GM12891 (cell line): ENCODE measurements around the gene TPSAB1.

ENCODE experiments used
- DNase-seq: peaks from one replicate; pipeline ENCODE4 v3.0.0; 2011; ENCODE audit warnings: low spot score; ENCODE audit not compliant: insufficient read length
- FAIRE-seq: peaks from 2 replicates; lab custom pipeline; 2011; peaks lifted over from hg19 to GRCh38; lab: Jason Lieb, UNC
- PAX5 ChIP-seq: IDR thresholded peaks from 2 replicates; pipeline ENCODE4 v1.6.1; 2011; ENCODE audit warnings: low read length, moderate library complexity, mild to moderate bottlenecking; ENCODE audit not compliant: insufficient read depth, severe bottlenecking
- POLR2A ChIP-seq: IDR thresholded peaks from 2 replicates; pipeline ENCODE4 v1.6.1; 2011; ENCODE audit warnings: low read depth, low read length, control low read depth
- POLR2AphosphoS5 ChIP-seq: IDR thresholded peaks from 2 replicates; pipeline ENCODE4 v1.6.1; 2011; ENCODE audit warnings: low read depth, low read length, control low read depth
- POU2F2 ChIP-seq: IDR thresholded peaks from 2 replicates; pipeline ENCODE4 v1.6.1; 2011; ENCODE audit warnings: low read depth, mild to moderate bottlenecking, control low read depth, low read length, moderate library complexity
- SPI1 ChIP-seq: IDR thresholded peaks from 2 replicates; pipeline ENCODE4 v1.6.1; 2011; ENCODE audit warnings: low read depth, low read length, control low read depth
- TAF1 ChIP-seq: IDR thresholded peaks from 2 replicates; pipeline ENCODE4 v1.6.1; 2011; ENCODE audit warnings: low read depth, low read length, control low read depth

Gene TPSAB1

GRCh38 chr16:1211451-1212268, 28.8 kb upstream of the TPSAB1 start:
- TF ChIP-seq POU2F2, result no peak
- no peak for TF ChIP-seq POLR2A
- no peak for TF ChIP-seq PAX5
- no peak for TF ChIP-seq TAF1
- TF ChIP-seq SPI1, result no peak
- TF ChIP-seq POLR2AphosphoS5, result no peak
- DNase-seq (no peak), FAIRE-seq (no peak)

- no peak for TF ChIP-seq POLR2AphosphoS5
- TF ChIP-seq SPI1, result no peak
- no peak for TF ChIP-seq POLR2A
- no peak for TF ChIP-seq PAX5
- TF ChIP-seq TAF1, result no peak
- TF ChIP-seq POU2F2, result no peak
- DNase-seq, result no peak
- no peak for FAIRE-seq
Measured at GRCh38 chr16:1212616-1213194, 27.8 kb upstream of the TPSAB1 start.

GRCh38 chr16:1213231-1213630, 27.3 kb upstream of the TPSAB1 start:
- TF ChIP-seq POLR2AphosphoS5 (no peak), TAF1 (no peak), PAX5 (no peak), SPI1 (no peak), POLR2A (no peak), POU2F2 (no peak)
- no peak for DNase-seq
- FAIRE-seq, result no peak

- no peak for DNase-seq
- no peak for FAIRE-seq
- TF ChIP-seq POLR2AphosphoS5 (no peak), POLR2A (no peak), TAF1 (no peak), PAX5 (no peak), SPI1 (no peak), POU2F2 (no peak)
Measured at GRCh38 chr16:1213796-1214372, 26.6 kb upstream of the TPSAB1 start.

GRCh38 chr16:1214719-1215118, 25.8 kb upstream of the TPSAB1 start:
- no peak for DNase-seq
- no peak for FAIRE-seq
- no peak for TF ChIP-seq POLR2AphosphoS5

- no peak for TF ChIP-seq POLR2AphosphoS5
- no peak for TF ChIP-seq PAX5
- TF ChIP-seq SPI1, result no peak
- TF ChIP-seq POLR2A, result no peak
- TF ChIP-seq POU2F2, result no peak
- no peak for TF ChIP-seq TAF1
- DNase-seq (no peak), FAIRE-seq (no peak)
Measured at GRCh38 chr16:1215574-1216295, 24.8 kb upstream of the TPSAB1 start.

GRCh38 chr16:1216296-1216619, 24.2 kb upstream of the TPSAB1 start:
- DNase-seq (no peak), FAIRE-seq (no peak)
- TF ChIP-seq POLR2AphosphoS5, result no peak
- TF ChIP-seq PAX5, result no peak
- no peak for TF ChIP-seq POU2F2
- TF ChIP-seq TAF1, result no peak
- no peak for TF ChIP-seq POLR2A
- no peak for TF ChIP-seq SPI1

GRCh38 chr16:1216681-1217400, 23.7 kb upstream of the TPSAB1 start:
- no peak for FAIRE-seq
- no peak for DNase-seq
- TF ChIP-seq POLR2AphosphoS5 (no peak), SPI1 (no peak), TAF1 (no peak)

- DNase-seq (no peak), FAIRE-seq (no peak)
- TF ChIP-seq POU2F2, result no peak
- no peak for TF ChIP-seq POLR2AphosphoS5
- TF ChIP-seq PAX5, result no peak
- TF ChIP-seq TAF1, result no peak
- TF ChIP-seq SPI1, result no peak
- no peak for TF ChIP-seq POLR2A
Measured at GRCh38 chr16:1217526-1217925, 23.0 kb upstream of the TPSAB1 start.
